SU-DHL-6 (cell line): ENCODE measurements around the gene TFAP2E.
A peak's percentile ranks its signal among the peaks of the same experiment; 100 is the strongest.

ENCODE experiments used
- CTCF ChIP-seq: fragments of 200-600 bp; sonication (generic); IDR thresholded peaks from one replicate; pipeline ENCODE4 v1.5.1; 2017; ENCODE audit warnings: antibody characterized with exemption, mild to moderate bottlenecking, low read length, moderate library complexity; ENCODE audit not compliant: insufficient read depth, poor library complexity, severe bottlenecking
- EZH2phosphoT487 ChIP-seq: fragments of 200-600 bp; sonication (generic), shearing (Covaris generic); conservative IDR thresholded peaks from 2 replicates; pipeline ENCODE4 v1.6.1; 2018; ENCODE audit warnings: mild to moderate bottlenecking, antibody characterized with exemption, low read length, moderate library complexity, mixed read lengths

GRCh38 chr1:35568975-35569395 lies 4.1 kb upstream of the TFAP2E start:
- TF ChIP-seq CTCF (peak; percentile 87), EZH2phosphoT487 (no peak)
